Left ventricle myocardium inferior (tissue), 1 donor: ENCODE measurements around the gene HOXA4. TPM values are rescaled to one million over a fixed set of nuclear protein-coding genes. Genes with fewer than 3 reads are reported as not detected.

ENCODE experiments used
- DNase-seq: peaks from one replicate; pipeline ENCODE4 v3.0.0-alpha.2; 2020
- H3K27ac ChIP-seq: fragments of 200-600 bp; replicated peaks from 2 replicates; pipeline ENCODE4 v1.8.0; 2021
- H3K27me3 ChIP-seq: fragments of 200-600 bp; 2 replicates; pipeline ENCODE4 v1.8.0; 2021; ENCODE audit warnings: low read depth
- H3K36me3 ChIP-seq: fragments of 200-600 bp; 2 replicates; pipeline ENCODE4 v1.8.0; 2021
- H3K4me1 ChIP-seq: fragments of 200-600 bp; 2 replicates; pipeline ENCODE4 v1.8.0; 2021
- H3K4me3 ChIP-seq: fragments of 200-600 bp; 2 replicates; pipeline ENCODE4 v1.8.0; 2021; ENCODE audit warnings: mild to moderate bottlenecking, moderate library complexity
- H3K9me3 ChIP-seq: fragments of 200-600 bp; replicated peaks from 2 replicates; pipeline ENCODE4 v1.8.0; 2021
- CTCF ChIP-seq: fragments of 200-600 bp; IDR thresholded peaks from 2 replicates; pipeline ENCODE4 v1.8.0; 2021; ENCODE audit warnings: antibody characterized with exemption, mild to moderate bottlenecking, borderline replicate concordance
- intact Hi-C: fragments of 100-400 bp; cut with micrococcal nuclease; formaldehyde crosslinking; loops from one replicate; pipeline ENCODE4 v1.11.0; 2022
- total RNA-seq: library from RNA; stranded (reverse); fragmentation: NEBNext Ultra II Directional; extraction: Animal tissue kit (Norgen Biotek cat#: 25700); gene quantifications from one replicate; pipeline ENCODE4 v1.2.1, GENCODE V29; 2021
- donor health status: DM: no; HTN: yes; CAD: no; lungs with severe emphysema.

HOXA4 gene
- total RNA-seq, 1 donor from 2014 or later: not detected

GRCh38 chr7:27124902-27125689 lies 5.5 kb downstream of the HOXA4 start:
- no peak for DNase-seq
- Histone ChIP-seq H3K4me3 (no peak overlapping the region), H3K27me3 (peaks cover 98% of the 10 kb centered on the region), H3K27ac (no peak overlapping the region), H3K36me3 (no peaks in the 10 kb centered on the region), H3K4me1 (no peaks in the 10 kb centered on the region), H3K9me3 (no peaks in the 10 kb centered on the region)
- intact Hi-C loops: no loop called here
- TF ChIP-seq CTCF: no peak

GRCh38 chr7:27124096-27124901 lies 6.3 kb downstream of the HOXA4 start:
- Histone ChIP-seq H3K4me3 (no peak overlapping the region), H3K4me1 (no peaks in the 10 kb centered on the region), H3K27me3 (peaks cover 98% of the 10 kb centered on the region), H3K27ac (no peak overlapping the region), H3K36me3 (no peaks in the 10 kb centered on the region), H3K9me3 (no peaks in the 10 kb centered on the region)
- intact Hi-C loops: no loop called here
- TF ChIP-seq CTCF: no peak
- DNase-seq: no peak

GRCh38 chr7:27123477-27124053 lies 7.0 kb downstream of the HOXA4 start:
- Histone ChIP-seq H3K4me1 (no peaks in the 10 kb centered on the region), H3K4me3 (no peak overlapping the region), H3K27me3 (peaks cover 98% of the 10 kb centered on the region), H3K36me3 (no peaks in the 10 kb centered on the region), H3K9me3 (no peaks in the 10 kb centered on the region), H3K27ac (no peak overlapping the region)
- no peak for DNase-seq
- no peak for TF ChIP-seq CTCF
- intact Hi-C loops: no loop called here

GRCh38 chr7:27123007-27123476 lies 7.5 kb downstream of the HOXA4 start:
- H3K36me3 ChIP-seq: no peaks in the 10 kb centered on the region
- H3K4me3 ChIP-seq: peak overlapping the region; percentile 32
- no peak overlapping the region for H3K27ac ChIP-seq
- DNase-seq: no peak
- TF ChIP-seq CTCF: no peak
- intact Hi-C loops: no loop called here
- H3K4me1 ChIP-seq: peaks cover 3% of the 10 kb centered on the region
- H3K9me3 ChIP-seq: no peaks in the 10 kb centered on the region
- H3K27me3 ChIP-seq: peaks cover 98% of the 10 kb centered on the region

- no peaks in the 10 kb centered on the region for H3K36me3 ChIP-seq
- TF ChIP-seq CTCF: no peak
- DNase-seq: no peak
- peaks cover 98% of the 10 kb centered on the region for H3K27me3 ChIP-seq
- intact Hi-C loops: no loop called here
- H3K27ac ChIP-seq: peak overlapping the region; percentile 53
- H3K4me3 ChIP-seq: peak overlapping the region; percentile 32
- peaks cover 10% of the 10 kb centered on the region for H3K4me1 ChIP-seq
- H3K9me3 ChIP-seq: no peaks in the 10 kb centered on the region
Observed at GRCh38 chr7:27122077-27122910, 8.3 kb downstream of the HOXA4 start.
